H1 (cell line): ENCODE results near the gene TP73. TPM values are rescaled to one million over a fixed set of nuclear protein-coding genes. Genes with fewer than 3 reads are reported as not detected.
A peak's percentile ranks its signal among the peaks of the same experiment; 100 is the strongest.

Experiments
- BACH1 ChIP-seq: IDR thresholded peaks from 2 replicates; pipeline ENCODE4 v1.6.1; 2012; ENCODE audit warnings: low read length, improper control_type of control experiment
- CHD1 ChIP-seq: IDR thresholded peaks from 2 replicates; pipeline ENCODE4 v1.6.1; 2012; ENCODE audit warnings: low read depth, low read length, improper control_type of control experiment
- CTBP2 ChIP-seq: IDR thresholded peaks from 2 replicates; pipeline ENCODE4 v1.7.0; 2011; ENCODE audit warnings: borderline replicate concordance, mild to moderate bottlenecking, moderate library complexity, mixed read lengths, low read length; ENCODE audit not compliant: insufficient read depth, insufficient read length
- EZH2 ChIP-seq: fragments of 200-600 bp; sonication (generic); IDR thresholded peaks from 2 replicates; pipeline ENCODE4 v1.7.1; 2012; ENCODE audit warnings: low read depth, mild to moderate bottlenecking, moderate library complexity, low read length, inconsistent platforms; ENCODE audit not compliant: severe bottlenecking
- FOSL1 ChIP-seq: IDR thresholded peaks from 2 replicates; pipeline ENCODE4 v1.6.1; 2011; ENCODE audit warnings: mild to moderate bottlenecking, low read depth, low read length, moderate library complexity; ENCODE audit not compliant: insufficient read depth
- GABPA ChIP-seq: IDR thresholded peaks from 2 replicates; pipeline ENCODE4 v1.6.1; 2011; ENCODE audit warnings: mild to moderate bottlenecking, low read length, moderate library complexity, borderline replicate concordance; ENCODE audit not compliant: insufficient read depth
- KDM1A ChIP-seq: fragments of 200-600, 300-600 bp; sonication (generic); IDR thresholded peaks from 2 replicates; pipeline ENCODE4 v1.7.1; 2016; ENCODE audit warnings: mild to moderate bottlenecking, low read length, borderline replicate concordance
- KDM5A ChIP-seq: fragments of 200-600 bp; IDR thresholded peaks from 2 replicates; pipeline ENCODE4 v1.7.1; 2012; ENCODE audit warnings: mild to moderate bottlenecking, low read length, inconsistent platforms, mixed read lengths
- NRF1 ChIP-seq: IDR thresholded peaks from 2 replicates; pipeline ENCODE4 v1.6.1; 2011; ENCODE audit warnings: mild to moderate bottlenecking, low read depth, low read length, improper control_type of control experiment
- PHF8 ChIP-seq: fragments of 200-600 bp; sonication (generic); conservative IDR thresholded peaks from 2 replicates; pipeline ENCODE4 v1.7.1; 2012; ENCODE audit warnings: low read depth, mild to moderate bottlenecking, inconsistent platforms, low read length, moderate library complexity
- SIN3A ChIP-seq, 2 experiments: IDR thresholded peaks in 1 of 2; conservative IDR thresholded peaks in 1 of 2; 2 replicates each; pipeline ENCODE4 v1.6.1; 2011 to 2012; ENCODE audit warnings: low read length in 2 of 2, improper control_type of control experiment in 1 of 2, low read depth in 1 of 2, mild to moderate bottlenecking in 1 of 2
- SP1 ChIP-seq: IDR thresholded peaks from 2 replicates; pipeline ENCODE4 v1.6.1; 2011; ENCODE audit warnings: low read depth, low read length
- SP2 ChIP-seq: IDR thresholded peaks from 2 replicates; pipeline ENCODE4 v1.6.1; 2012; ENCODE audit warnings: mild to moderate bottlenecking, low read length, inconsistent platforms
- TCF12 ChIP-seq: IDR thresholded peaks from 2 replicates; pipeline ENCODE4 v1.6.1; 2011; ENCODE audit warnings: low read depth, mild to moderate bottlenecking, low read length
- YY1 ChIP-seq: IDR thresholded peaks from 2 replicates; pipeline ENCODE4 v1.6.1; 2011; ENCODE audit warnings: low read depth, mild to moderate bottlenecking, low read length
- polyA plus RNA-seq, 7 experiments: library from polyadenylated mRNA; depleted of rRNA in 3 of 7; stranded (reverse) in 5 of 7; unstranded in 2 of 7; fragments of >200 nt in 5 of 7; fragments of 200-250 nt in 2 of 7; gene quantifications; 1 replicate in 5 of 7; 2 replicates in 1 of 7; 4 replicates in 1 of 7; pipeline versions ENCODE4 v1.2.1 to v1.2.3, GENCODE V29; 2011 to 2013; ENCODE audit warnings: missing spikeins in 2 of 7, mixed read lengths in 2 of 7
- total RNA-seq: library from RNA; stranded (reverse); fragmentation: NEBNext Ultra II Directional; extraction: Animal tissue kit (Norgen Biotek cat#: 25700); gene quantifications from 2 replicates; pipeline ENCODE4 v1.2.1, GENCODE V29; 2021
- TF ChIP-seq, protein P1 (sequence below): IDR thresholded peaks from 2 replicates; pipeline ENCODE4 v1.6.1; 2011; ENCODE audit warnings: low read depth, mild to moderate bottlenecking, low read length; ENCODE audit not compliant: insufficient read depth
- TF ChIP-seq, protein P2 (sequence below): IDR thresholded peaks from 2 replicates; pipeline ENCODE4 v1.6.1; 2012; ENCODE audit warnings: inconsistent platforms
- TF ChIP-seq, protein P3 (sequence below), 3 experiments: IDR thresholded peaks; 1 replicate in 2 of 3; 2 replicates in 1 of 3; pipeline versions ENCODE4 v1.5.1 to v1.6.1; 2011; ENCODE audit warnings: low read length in 3 of 3, mild to moderate bottlenecking in 3 of 3, inconsistent platforms in 2 of 3, low read depth in 1 of 3, moderate library complexity in 1 of 3; ENCODE audit not compliant: insufficient read depth in 1 of 3; ENCODE audit errors: control extremely low read depth in 1 of 3
- TF ChIP-seq, protein P4 (sequence below): IDR thresholded peaks from 2 replicates; pipeline ENCODE4 v1.6.1; 2011; ENCODE audit warnings: low read length, improper control_type of control experiment

TP73 gene
- total and polyA plus RNA-seq, 2 of the 8 experiments (the other 6 are each of a cell fraction or from before 2014, with no cell fraction given): 2.6 to 3.1 TPM

DNA sequence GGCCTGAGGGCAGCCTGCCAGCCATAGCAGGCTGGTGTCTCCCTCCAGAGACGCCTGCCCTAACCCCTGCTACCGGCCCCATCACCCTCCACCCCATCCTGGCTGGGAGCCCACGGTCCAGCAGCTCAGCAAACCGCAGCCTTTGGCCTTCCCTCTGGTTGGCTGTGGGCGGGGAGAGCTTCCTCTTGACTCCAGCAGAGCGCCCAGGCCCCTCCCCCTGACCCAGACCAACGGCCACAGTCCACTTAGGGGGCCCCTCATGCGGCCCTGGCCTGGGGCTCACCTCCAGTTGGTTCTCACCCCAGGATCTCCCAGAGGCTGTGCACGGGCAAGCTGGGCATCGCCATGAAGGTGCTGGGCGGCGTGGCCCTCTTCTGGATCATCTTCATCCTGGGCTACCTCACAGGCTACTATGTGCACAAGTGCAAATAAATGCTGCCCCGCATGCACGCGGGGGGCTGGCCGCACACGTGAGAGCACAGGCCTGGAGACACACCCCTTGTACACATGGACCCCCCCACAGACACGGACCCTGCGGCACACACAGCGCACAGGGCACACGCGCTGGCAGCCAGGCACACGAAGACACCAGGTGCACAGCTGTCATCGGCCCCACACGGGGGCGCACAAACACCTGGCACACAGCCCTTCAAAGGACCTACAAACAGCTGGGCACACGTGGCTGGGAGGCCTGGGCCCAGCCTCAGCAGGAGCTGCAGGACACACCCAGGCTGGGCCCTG, 123.3 kb downstream of the TP73 start (continued):
- TF ChIP-seq SP2: no peak
- TF ChIP-seq YY1: peak; percentile 60; the same call in 1 of the 2 replicates
- TF ChIP-seq TCF12: peak; percentile 91
- TF ChIP-seq, protein P1, sequence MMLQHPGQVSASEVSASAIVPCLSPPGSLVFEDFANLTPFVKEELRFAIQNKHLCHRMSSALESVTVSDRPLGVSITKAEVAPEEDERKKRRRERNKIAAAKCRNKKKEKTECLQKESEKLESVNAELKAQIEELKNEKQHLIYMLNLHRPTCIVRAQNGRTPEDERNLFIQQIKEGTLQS: no peak
- TF ChIP-seq KDM1A: no peak; the same call in 1 of the 2 replicates
- TF ChIP-seq PHF8: no peak
- TF ChIP-seq CHD1: no peak
- TF ChIP-seq SP1: no peak
- TF ChIP-seq FOSL1: no peak
- TF ChIP-seq, protein P2, sequence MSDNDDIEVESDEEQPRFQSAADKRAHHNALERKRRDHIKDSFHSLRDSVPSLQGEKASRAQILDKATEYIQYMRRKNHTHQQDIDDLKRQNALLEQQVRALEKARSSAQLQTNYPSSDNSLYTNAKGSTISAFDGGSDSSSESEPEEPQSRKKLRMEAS: peak; percentile 95
- no peak for TF ChIP-seq KDM5A
- TF ChIP-seq, protein P3, sequence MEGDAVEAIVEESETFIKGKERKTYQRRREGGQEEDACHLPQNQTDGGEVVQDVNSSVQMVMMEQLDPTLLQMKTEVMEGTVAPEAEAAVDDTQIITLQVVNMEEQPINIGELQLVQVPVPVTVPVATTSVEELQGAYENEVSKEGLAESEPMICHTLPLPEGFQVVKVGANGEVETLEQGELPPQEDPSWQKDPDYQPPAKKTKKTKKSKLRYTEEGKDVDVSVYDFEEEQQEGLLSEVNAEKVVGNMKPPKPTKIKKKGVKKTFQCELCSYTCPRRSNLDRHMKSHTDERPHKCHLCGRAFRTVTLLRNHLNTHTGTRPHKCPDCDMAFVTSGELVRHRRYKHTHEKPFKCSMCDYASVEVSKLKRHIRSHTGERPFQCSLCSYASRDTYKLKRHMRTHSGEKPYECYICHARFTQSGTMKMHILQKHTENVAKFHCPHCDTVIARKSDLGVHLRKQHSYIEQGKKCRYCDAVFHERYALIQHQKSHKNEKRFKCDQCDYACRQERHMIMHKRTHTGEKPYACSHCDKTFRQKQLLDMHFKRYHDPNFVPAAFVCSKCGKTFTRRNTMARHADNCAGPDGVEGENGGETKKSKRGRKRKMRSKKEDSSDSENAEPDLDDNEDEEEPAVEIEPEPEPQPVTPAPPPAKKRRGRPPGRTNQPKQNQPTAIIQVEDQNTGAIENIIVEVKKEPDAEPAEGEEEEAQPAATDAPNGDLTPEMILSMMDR (IDR thresholded peaks at IDR 0.05; ENCODE audit: control extremely low read depth in 1 of 3, insufficient read depth in 1 of 3, low read depth in 1 of 3, low read length in 3 of 3): peak in 2 of 3 experiments; percentile 74 to 75; a peak in 3 of 4 replicates
- TF ChIP-seq EZH2: no peak
- TF ChIP-seq NRF1: no peak
- TF ChIP-seq CTBP2: no peak
- TF ChIP-seq, protein P4, sequence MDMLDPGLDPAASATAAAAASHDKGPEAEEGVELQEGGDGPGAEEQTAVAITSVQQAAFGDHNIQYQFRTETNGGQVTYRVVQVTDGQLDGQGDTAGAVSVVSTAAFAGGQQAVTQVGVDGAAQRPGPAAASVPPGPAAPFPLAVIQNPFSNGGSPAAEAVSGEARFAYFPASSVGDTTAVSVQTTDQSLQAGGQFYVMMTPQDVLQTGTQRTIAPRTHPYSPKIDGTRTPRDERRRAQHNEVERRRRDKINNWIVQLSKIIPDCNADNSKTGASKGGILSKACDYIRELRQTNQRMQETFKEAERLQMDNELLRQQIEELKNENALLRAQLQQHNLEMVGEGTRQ: 0 out of 2 replicates have a peak, but pooled peaks have one; percentile 7
- no peak for TF ChIP-seq BACH1
- peak; percentile 33; the same call in 1 of the 2 replicates for TF ChIP-seq GABPA
- TF ChIP-seq SIN3A (conservative IDR thresholded peaks at IDR 0.05 in 1 of 2, IDR thresholded peaks at IDR 0.05 in 1 of 2; ENCODE audit: low read depth in 1 of 2, low read length in 2 of 2): peak; percentile 86 to 89; a peak in 3 of 4 replicates
